IPS DF 4.7 (cell line): ENCODE results near the gene GP1BA.

Experiments
- DNase-seq: peaks from one replicate; pipeline ENCODE4 v3.0.0-alpha.2; 2013; ENCODE audit warnings: low spot score; ENCODE audit errors: extremely low read depth

GP1BA gene

DNA sequence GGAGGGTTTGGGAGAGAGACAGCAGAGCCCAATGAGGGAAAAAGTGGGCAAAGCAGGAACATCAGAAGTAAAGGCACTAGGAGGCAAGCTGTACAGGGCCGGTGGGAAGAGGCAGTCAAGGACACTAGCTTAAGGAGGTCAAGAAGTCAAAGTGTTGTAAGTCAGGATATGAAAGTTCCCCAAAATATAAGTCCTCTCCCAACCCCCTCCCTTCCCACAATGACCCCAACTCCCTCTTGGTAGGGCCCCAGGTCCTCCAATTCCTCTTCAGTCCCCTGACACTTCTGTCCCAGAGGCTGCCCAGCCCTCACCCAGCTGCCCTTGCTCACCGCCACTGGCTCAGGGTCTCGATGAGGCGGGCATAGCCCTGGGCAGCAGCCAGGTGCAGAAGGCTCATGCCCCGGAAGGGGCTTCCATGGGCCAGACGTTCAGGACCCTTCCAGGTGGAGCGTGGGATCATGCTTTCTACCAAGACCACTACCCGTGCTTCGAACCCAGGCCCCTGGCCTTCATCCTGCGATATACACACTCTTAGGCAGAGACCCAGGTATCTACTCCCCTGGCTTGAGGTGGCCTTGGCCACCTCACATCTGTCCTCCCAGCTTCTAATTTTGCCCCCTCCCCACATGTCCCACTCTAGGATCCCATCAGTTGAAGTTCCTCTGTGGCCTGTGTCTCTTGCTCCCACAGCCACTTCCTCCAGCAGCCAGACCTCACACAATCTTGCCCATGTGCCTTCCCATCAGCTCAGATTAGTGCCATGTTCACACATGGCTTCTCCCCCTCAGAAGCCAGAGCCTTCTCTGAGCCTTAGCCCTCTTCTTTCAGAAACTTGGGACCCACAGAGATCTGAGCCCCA is 41.4 kb downstream of the GP1BA start:
- DNase-seq = no peak

- DNase-seq = no peak
Observed at GRCh38 chr17:4974115-4974670, 42.1 kb downstream of the GP1BA start.

DNA sequence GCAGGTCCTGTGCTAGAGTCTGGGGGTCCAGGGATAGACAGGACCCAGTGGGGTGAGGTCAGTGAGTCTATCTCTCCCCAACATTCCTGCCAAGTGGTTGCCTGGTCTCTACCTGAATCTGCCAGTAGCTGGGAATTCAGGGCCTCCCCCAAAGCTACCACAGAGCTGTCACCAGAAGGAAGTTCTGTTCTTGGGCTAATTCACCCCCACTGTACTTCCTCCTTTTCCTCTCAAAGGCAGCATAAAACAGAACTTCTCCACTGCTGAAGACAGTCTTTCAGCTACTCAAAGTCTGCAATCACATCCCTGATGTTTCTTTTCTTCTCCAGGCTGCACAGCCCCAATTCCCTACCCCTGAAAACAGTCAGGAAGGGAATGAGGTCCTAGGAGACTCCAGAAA is 46.6 kb downstream of the GP1BA start:
- DNase-seq = no peak

- DNase-seq = no peak
Observed at GRCh38 chr17:4980644-4981216, 48.7 kb downstream of the GP1BA start.

- DNase-seq = no peak
Observed at GRCh38 chr17:4982305-4982704, 50.2 kb downstream of the GP1BA start.
